Glutamatergic neuron (in vitro differentiated cells): Measurements from ENCODE around the gene TRUB2. TPM values are rescaled to one million over a fixed set of nuclear protein-coding genes. Genes with fewer than 3 reads are reported as not detected.

Source experiments
- DNase-seq: peaks from one replicate; pipeline ENCODE4 v3.0.0; 2022
- H3K27ac Mint-ChIP-seq: one replicate; pipeline ENCODE4 v1.8.0; 2020; ENCODE audit warnings: mild to moderate bottlenecking, mixed read lengths, inconsistent platforms; ENCODE audit not compliant: unreplicated experiment
- H3K27me3 Mint-ChIP-seq: one replicate; pipeline ENCODE4 v1.8.0; 2020; ENCODE audit warnings: mild to moderate bottlenecking, moderate library complexity, mixed read lengths, inconsistent platforms; ENCODE audit not compliant: unreplicated experiment
- H3K36me3 Mint-ChIP-seq: one replicate; pipeline ENCODE4 v1.8.0; 2020; ENCODE audit warnings: mild to moderate bottlenecking, mixed read lengths, inconsistent platforms; ENCODE audit not compliant: unreplicated experiment
- H3K4me1 Mint-ChIP-seq: one replicate; pipeline ENCODE4 v1.8.0; 2020; ENCODE audit warnings: mild to moderate bottlenecking, low read depth, mixed read lengths, inconsistent platforms; ENCODE audit not compliant: unreplicated experiment
- H3K4me3 Mint-ChIP-seq: one replicate; pipeline ENCODE4 v1.8.0; 2020; ENCODE audit warnings: mild to moderate bottlenecking, mixed read lengths, inconsistent platforms; ENCODE audit not compliant: unreplicated experiment
- H3K9me3 Mint-ChIP-seq: one replicate; pipeline ENCODE4 v1.8.0; 2020; ENCODE audit warnings: mild to moderate bottlenecking, moderate library complexity, mixed read lengths, inconsistent platforms; ENCODE audit not compliant: unreplicated experiment
- long read RNA-seq: library from polyadenylated mRNA; unstranded; transcript quantifications from one replicate; pipeline ENCODE4 v2.0.0, GENCODE V29; 2020; ENCODE audit not compliant: unreplicated experiment
- total RNA-seq: library from RNA; stranded (reverse); fragmentation: NEBNext Ultra II Directional; extraction: Animal tissue kit (Norgen Biotek cat#: 25700); gene quantifications from one replicate; pipeline ENCODE4 v1.2.1, GENCODE V29; 2021; ENCODE audit not compliant: unreplicated experiment
- TF ChIP-seq, protein P1 (sequence below): fragments of 200-600 bp; sonication (generic); IDR thresholded peaks from one replicate; pipeline ENCODE4 v1.5.0; 2021; ENCODE audit not compliant: partially characterized antibody, unreplicated experiment

TRUB2 gene, protein sequence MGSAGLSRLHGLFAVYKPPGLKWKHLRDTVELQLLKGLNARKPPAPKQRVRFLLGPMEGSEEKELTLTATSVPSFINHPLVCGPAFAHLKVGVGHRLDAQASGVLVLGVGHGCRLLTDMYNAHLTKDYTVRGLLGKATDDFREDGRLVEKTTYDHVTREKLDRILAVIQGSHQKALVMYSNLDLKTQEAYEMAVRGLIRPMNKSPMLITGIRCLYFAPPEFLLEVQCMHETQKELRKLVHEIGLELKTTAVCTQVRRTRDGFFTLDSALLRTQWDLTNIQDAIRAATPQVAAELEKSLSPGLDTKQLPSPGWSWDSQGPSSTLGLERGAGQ
- 30.0 TPM for total RNA-seq
- long read RNA-seq, full-length matches to known transcripts: 25 of 27 reads
- long read RNA-seq, partial matches to known transcripts: 1 of 27 reads
- long read RNA-seq, other reads (novel, unspliced or antisense): 1 of 27 reads

DNA sequence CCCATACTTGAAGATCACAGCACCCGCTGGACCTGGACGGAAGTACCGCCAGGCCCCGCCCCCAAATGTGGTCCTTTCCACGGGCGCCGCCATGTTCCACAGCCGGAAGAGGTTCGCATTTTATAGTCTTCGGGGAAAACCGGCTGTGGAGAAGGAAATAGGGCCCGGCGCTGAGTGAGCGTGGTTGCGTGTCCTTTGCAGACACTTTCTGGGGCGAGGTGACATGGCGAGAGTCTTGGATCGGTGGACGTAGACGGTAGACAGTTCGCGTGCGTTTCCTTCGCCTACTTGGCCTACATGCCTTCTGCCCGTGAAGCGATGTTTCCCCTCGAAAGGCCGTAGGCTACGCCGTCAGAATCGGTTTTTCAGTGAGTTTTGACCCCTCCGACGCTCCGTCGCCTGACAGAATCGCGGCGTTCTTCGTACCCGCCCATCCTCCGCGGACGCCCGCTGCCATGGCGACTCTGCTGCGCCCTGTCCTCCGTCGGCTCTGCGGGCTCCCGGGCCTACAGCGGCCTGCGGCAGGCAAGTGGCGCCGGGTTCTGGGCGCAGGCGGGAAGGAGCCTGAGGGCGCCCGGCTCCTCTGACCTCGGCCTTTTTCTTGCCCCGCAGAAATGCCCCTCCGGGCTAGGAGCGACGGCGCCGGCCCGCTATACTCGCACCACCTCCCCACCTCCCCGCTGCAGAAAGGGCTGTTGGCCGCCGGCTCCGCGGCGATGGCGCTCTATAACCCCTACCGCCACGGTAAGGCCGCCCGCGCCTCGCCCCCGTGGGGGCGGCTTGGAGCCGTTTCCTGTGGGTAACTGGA lies at the start of gene TRUB2, which contains the start of gene COQ4:
TSS of gene TRUB2 (minus strand) at position 44 of the 808 bp plus-strand sequence. CDS start at position 5, 39 bp downstream.
TSS of gene COQ4 (plus strand) at position 436 of the 808 bp plus-strand sequence. CDS start at position 456, 20 bp downstream.
- TF ChIP-seq, protein P1, sequence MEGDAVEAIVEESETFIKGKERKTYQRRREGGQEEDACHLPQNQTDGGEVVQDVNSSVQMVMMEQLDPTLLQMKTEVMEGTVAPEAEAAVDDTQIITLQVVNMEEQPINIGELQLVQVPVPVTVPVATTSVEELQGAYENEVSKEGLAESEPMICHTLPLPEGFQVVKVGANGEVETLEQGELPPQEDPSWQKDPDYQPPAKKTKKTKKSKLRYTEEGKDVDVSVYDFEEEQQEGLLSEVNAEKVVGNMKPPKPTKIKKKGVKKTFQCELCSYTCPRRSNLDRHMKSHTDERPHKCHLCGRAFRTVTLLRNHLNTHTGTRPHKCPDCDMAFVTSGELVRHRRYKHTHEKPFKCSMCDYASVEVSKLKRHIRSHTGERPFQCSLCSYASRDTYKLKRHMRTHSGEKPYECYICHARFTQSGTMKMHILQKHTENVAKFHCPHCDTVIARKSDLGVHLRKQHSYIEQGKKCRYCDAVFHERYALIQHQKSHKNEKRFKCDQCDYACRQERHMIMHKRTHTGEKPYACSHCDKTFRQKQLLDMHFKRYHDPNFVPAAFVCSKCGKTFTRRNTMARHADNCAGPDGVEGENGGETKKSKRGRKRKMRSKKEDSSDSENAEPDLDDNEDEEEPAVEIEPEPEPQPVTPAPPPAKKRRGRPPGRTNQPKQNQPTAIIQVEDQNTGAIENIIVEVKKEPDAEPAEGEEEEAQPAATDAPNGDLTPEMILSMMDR: no peak
- Mint-ChIP-seq H3K27ac (peak within 1 kb of the TSS; percentile 99), H3K9me3 (peaks cover 10% of the 10 kb centered on the region), H3K4me1 (no peaks in the 10 kb centered on the region), H3K27me3 (peaks cover 3% of the 10 kb centered on the region), H3K4me3 (peak within 1 kb of the TSS; percentile 100), H3K36me3 (no peaks in the 10 kb centered on the region)
- DNase-seq: peak; percentile 93

DNA sequence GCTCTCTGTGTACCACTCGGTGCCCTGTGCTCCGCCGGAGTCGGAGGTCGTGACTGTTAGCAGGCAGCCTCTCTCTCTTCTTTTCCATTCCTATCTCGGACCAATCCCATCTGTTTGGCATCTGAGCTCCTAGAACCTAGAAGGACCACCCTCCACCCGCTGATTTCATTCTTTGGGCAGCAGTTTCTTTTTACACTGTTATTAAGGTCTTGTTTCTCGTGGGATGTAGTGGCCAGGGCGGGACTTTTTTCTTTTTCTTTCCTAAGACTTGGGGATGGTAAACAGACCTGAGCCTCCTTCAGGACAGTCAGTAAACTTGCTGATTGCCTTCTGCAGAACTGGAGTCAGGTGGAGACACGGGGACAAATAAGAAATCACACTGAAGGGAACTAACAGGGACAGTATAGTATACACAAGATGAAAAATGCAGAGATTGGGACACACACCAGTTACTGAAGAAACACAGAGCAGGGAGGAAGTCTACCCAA lies 49.4 kb upstream of the TRUB2 start:
- Mint-ChIP-seq H3K4me3 (peak overlapping the region; percentile 98), H3K4me1 (peaks cover 16% of the 10 kb centered on the region), H3K36me3 (no peaks in the 10 kb centered on the region), H3K9me3 (peaks cover 10% of the 10 kb centered on the region), H3K27ac (peak overlapping the region; percentile 99), H3K27me3 (peaks cover 12% of the 10 kb centered on the region)
- TF ChIP-seq, protein P1: no peak
- DNase-seq: no peak

DNA sequence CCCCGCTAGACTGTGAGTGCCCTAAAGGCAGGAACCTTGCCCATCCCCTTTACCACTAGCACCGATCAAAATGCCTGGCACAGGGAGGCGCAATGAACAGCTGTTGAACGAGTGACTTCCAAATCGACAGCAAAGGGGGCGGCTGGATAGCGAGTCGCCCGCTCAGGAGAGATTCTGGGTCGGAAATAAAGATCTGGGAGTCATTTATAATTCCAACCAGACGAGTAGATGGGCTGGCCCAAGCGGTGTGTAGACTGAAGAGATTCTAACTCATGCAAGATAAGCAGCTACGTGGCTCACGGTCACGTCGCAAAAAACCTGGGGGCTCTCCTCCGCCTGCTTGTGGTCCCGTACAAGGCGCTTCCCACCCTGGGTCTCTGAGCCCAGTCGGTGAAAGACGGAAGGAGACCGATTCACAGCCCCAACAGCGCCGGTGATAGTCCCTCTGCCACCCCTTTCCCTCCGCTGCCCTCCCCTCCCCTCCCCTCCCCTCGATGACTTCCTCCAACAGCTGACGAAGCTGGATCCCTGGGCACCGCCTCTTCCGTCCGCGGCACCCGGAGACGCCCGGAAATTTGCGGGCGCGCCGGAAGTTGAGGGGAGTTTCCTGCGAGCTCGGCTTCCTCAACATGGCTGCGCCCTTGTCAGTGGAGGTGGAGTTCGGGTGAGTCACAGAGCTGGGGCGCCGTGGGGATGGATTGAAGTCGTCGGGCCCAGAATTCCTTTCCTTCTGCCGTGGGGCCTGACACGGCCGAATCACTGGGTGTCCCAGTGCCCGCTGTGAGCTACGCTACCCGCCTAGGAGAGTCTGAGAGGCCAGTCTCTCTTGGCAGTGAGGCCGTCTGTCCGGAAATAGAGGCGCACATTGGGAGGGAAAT lies 48.7 kb upstream of the TRUB2 start, which contains the start of gene URM1:
TSS of gene URM1 (plus strand) at position 623 of the 878 bp plus-strand sequence. CDS start at position 630, 7 bp downstream.
- H3K27ac Mint-ChIP-seq: peak within 1 kb of the TSS; percentile 99
- TF ChIP-seq, protein P1: no peak
- peak within 1 kb of the TSS; percentile 98 for H3K4me3 Mint-ChIP-seq
- H3K36me3 Mint-ChIP-seq: no peaks in the 10 kb centered on the region
- H3K9me3 Mint-ChIP-seq: peaks cover 10% of the 10 kb centered on the region
- DNase-seq: peak; percentile 95
- H3K27me3 Mint-ChIP-seq: peaks cover 12% of the 10 kb centered on the region
- H3K4me1 Mint-ChIP-seq: peaks cover 16% of the 10 kb centered on the region

DNA sequence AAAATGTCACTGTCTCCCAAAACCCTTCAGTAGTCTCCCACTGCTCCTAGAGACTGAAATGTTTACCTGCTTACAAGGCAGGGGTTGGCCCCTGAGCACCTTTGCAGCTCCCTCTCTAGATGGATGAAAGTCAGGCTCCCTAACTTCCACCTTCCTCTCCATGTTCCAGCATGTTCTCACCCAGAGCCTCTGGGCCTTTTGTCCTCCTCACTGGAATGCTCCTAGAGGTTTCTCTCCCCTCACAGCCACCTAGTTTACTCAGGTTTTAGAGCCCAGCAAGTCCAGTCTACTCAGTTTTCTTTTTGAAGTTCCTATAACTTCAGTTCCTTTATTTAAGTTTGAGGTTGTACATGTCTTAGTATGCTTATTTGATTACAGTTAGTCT lies 48.1 kb upstream of the TRUB2 start:
- Mint-ChIP-seq H3K9me3 (peaks cover 12% of the 10 kb centered on the region), H3K27me3 (peaks cover 14% of the 10 kb centered on the region), H3K4me3 (peak overlapping the region; percentile 98), H3K36me3 (no peaks in the 10 kb centered on the region), H3K4me1 (peaks cover 18% of the 10 kb centered on the region), H3K27ac (peak overlapping the region; percentile 99)
- TF ChIP-seq, protein P1: no peak
- no peak for DNase-seq
